KMS-11 (cell line): ENCODE measurements around the gene CTAGE1.
"Not testable (repeated sequence)": the region's sequence is repeated elsewhere in the genome, so short reads cannot be mapped to it uniquely, and the experiment has no call there.

ENCODE experiments used
- H2AFZ ChIP-seq: fragments of 200-600 bp; sonication (generic); 2 replicates; pipeline ENCODE4 v1.6.1; 2016; ENCODE audit warnings: antibody characterized with exemption, mixed run types, low read depth
- H3K27ac ChIP-seq: fragments of 200-600 bp; sonication (generic); 2 replicates; pipeline ENCODE4 v1.6.1; 2016; ENCODE audit warnings: mild to moderate bottlenecking, mixed run types
- H3K27me3 ChIP-seq: fragments of 200-600 bp; sonication (generic); 2 replicates; pipeline ENCODE4 v1.6.1; 2017; ENCODE audit warnings: mild to moderate bottlenecking, low read depth, mixed run types, moderate library complexity; ENCODE audit not compliant: insufficient read depth
- H3K36me3 ChIP-seq: fragments of 200-600 bp; sonication (generic); 2 replicates; pipeline ENCODE4 v1.6.1; 2017; ENCODE audit warnings: mild to moderate bottlenecking, mixed run types; ENCODE audit not compliant: insufficient read depth
- H3K4me1 ChIP-seq: fragments of 200-600 bp; sonication (generic); 2 replicates; pipeline ENCODE4 v1.6.1; 2016; ENCODE audit warnings: mild to moderate bottlenecking, low read depth, mixed run types; ENCODE audit not compliant: poor library complexity, severe bottlenecking
- H3K4me2 ChIP-seq: fragments of 200-600 bp; sonication (generic); 2 replicates; pipeline ENCODE4 v1.7.0; 2016; ENCODE audit warnings: mild to moderate bottlenecking, mixed run types
- H3K4me3 ChIP-seq: fragments of 200-600 bp; sonication (generic); IDR thresholded peaks from 2 replicates; pipeline ENCODE4 v1.6.1; 2017; ENCODE audit warnings: low read depth, low read length, mixed read lengths; ENCODE audit not compliant: insufficient read depth
- H3K79me2 ChIP-seq: fragments of 200-600 bp; sonication (generic); 2 replicates; pipeline ENCODE4 v1.6.1; 2016; ENCODE audit warnings: low read depth, mixed run types; ENCODE audit not compliant: insufficient read depth
- H3K9ac ChIP-seq: fragments of 200-600 bp; sonication (generic); 2 replicates; pipeline ENCODE4 v1.6.1; 2016; ENCODE audit warnings: mild to moderate bottlenecking, mixed run types
- H4K20me1 ChIP-seq: fragments of 200-600 bp; sonication (generic); 2 replicates; pipeline ENCODE4 v1.6.1; 2016; ENCODE audit warnings: mild to moderate bottlenecking, mixed run types; ENCODE audit not compliant: insufficient read depth
- CTCF ChIP-seq: fragments of 200-600 bp; sonication (generic); conservative IDR thresholded peaks from 2 replicates; pipeline ENCODE4 v1.6.1; 2017; ENCODE audit warnings: low read depth, mild to moderate bottlenecking, antibody characterized with exemption, low read length, moderate library complexity, mixed read lengths

The CTAGE1 gene

DNA sequence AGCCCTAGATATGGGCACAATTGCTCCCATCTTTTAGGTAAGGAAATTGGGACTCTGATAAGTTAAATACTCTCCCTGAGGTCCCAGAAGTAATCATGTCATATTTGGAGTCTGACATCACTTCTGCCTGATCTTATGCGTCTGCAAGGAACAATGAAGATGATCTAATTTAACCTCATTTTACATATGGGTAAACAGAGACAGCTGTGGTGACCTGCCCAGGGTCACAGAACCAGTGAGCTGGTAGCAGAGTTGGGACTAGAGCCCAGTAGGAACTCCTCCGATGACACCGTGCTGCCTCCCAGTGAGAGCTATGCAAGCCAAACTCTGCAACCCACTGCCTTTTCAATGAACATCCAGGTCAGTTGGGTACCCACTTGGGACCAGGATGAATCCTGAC is 17.8 kb downstream of the CTAGE1 start:
- Histone ChIP-seq H2AFZ (no peak overlapping the region), H3K27me3 (peaks cover 29% of the 10 kb centered on the region), H3K4me2 (no peak overlapping the region), H3K79me2 (no peaks in the 10 kb centered on the region), H3K4me3 (no peak overlapping the region), H3K9ac (no peak overlapping the region), H3K27ac (no peak overlapping the region), H3K4me1 (peaks cover 1% of the 10 kb centered on the region), H3K36me3 (no peaks in the 10 kb centered on the region), H4K20me1 (no peaks in the 10 kb centered on the region)
- no peak for TF ChIP-seq CTCF

GRCh38 chr18:22398464-22398863 is 19.3 kb downstream of the CTAGE1 start:
- no peak for TF ChIP-seq CTCF
- Histone ChIP-seq H3K4me1 (peaks cover 16% of the 10 kb centered on the region), H3K27me3 (peaks cover 35% of the 10 kb centered on the region)

GRCh38 chr18:22394428-22394827 is 23.3 kb downstream of the CTAGE1 start:
- Histone ChIP-seq H4K20me1 (no peaks in the 10 kb centered on the region), H3K36me3 (no peaks in the 10 kb centered on the region), H3K27ac (no peak overlapping the region), H3K9ac (no peak overlapping the region), H3K79me2 (no peaks in the 10 kb centered on the region), H3K4me3 (no peak overlapping the region), H3K4me2 (peak overlapping the region; percentile 9; the same call in 1 of the 2 replicates), H3K4me1 (peaks cover 17% of the 10 kb centered on the region), H2AFZ (no peak overlapping the region), H3K27me3 (peaks cover 60% of the 10 kb centered on the region)
- no peak for TF ChIP-seq CTCF

More at GRCh38 chr18:22398464-22398863, 19.3 kb downstream of the CTAGE1 start:
- no peak overlapping the region for H3K9ac ChIP-seq
- H4K20me1 ChIP-seq = no peaks in the 10 kb centered on the region
- no peak overlapping the region for H3K4me3 ChIP-seq
- H3K27ac ChIP-seq = no peak overlapping the region
- no peaks in the 10 kb centered on the region for H3K79me2 ChIP-seq
- H3K4me2 ChIP-seq = no peak overlapping the region
- H2AFZ ChIP-seq = no peak overlapping the region
- no peaks in the 10 kb centered on the region for H3K36me3 ChIP-seq

DNA sequence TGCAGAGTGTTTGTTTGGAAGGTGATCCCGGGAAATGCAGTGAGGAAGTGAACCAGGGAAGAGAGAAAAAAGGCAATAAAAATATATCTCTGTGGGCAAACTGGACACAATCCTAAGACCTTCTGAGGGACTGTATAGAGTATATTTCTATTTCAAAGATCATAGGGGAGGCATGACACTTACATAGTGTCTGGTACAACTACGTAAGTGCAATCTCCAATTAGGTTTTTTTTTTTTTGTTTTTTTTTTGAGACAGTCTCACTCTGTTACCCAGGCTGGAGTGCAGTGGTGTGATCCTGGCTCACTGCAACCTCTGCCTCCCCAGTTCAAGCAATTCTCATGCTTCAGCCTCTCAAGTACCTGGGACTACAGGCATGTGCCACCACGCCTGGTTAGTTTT is 24.6 kb downstream of the CTAGE1 start:
- not testable (repeated sequence) for H3K79me2 ChIP-seq, H3K4me2 ChIP-seq, H3K36me3 ChIP-seq, H3K27ac ChIP-seq, H2AFZ ChIP-seq, H4K20me1 ChIP-seq, H3K9ac ChIP-seq, H3K4me3 ChIP-seq
- Histone ChIP-seq H3K4me1 (peaks cover 17% of the 10 kb centered on the region), H3K27me3 (peaks cover 55% of the 10 kb centered on the region)

DNA sequence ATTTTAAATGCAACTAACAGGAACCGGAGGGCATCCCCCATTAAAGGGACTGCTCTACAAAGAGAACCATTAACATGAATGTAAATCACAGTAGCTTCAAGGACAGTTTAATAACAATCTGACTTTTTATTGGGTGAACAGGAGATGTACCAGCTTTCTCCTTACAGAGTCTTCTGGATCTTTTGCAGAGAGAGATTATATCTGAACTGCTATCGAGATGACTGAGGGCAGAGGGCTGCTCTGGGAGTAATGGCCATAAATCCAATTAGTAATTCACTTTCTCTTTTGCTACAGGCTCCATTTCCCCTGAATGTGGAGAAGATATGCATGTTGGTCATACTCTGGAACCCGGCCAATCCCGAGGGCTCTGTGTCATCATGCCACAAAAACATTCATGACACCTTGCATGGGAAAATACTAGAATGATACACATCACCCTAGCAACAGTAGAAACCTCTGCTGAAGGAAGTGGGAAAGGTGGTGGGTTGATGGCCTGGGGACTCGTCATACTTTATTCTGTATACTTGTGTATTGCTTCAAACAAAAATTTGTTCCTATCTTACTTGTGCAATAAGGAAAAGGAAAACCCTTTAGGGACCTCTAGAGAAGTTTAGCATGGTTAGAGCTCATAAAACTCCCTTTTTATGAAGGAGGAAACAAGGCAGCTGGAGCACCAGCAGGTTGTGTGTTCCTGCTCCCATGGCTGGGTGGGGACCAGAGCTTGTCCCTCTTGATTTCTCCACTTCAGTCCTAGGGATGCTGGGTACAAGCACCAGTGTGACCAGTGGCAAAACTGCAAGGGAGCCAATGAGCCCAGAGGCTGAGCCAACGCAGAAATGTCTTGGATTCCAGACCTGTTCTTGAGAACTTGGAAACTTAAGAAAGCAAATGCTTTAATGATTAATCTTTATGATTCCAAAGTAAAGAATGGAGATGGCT is 26.0 kb downstream of the CTAGE1 start:
- H3K36me3 ChIP-seq = no peaks in the 10 kb centered on the region
- no peaks in the 10 kb centered on the region for H4K20me1 ChIP-seq
- H3K4me3 ChIP-seq = no peak overlapping the region
- no peak overlapping the region for H3K4me2 ChIP-seq
- H3K27me3 ChIP-seq = peaks cover 45% of the 10 kb centered on the region
- H3K79me2 ChIP-seq = no peaks in the 10 kb centered on the region
- peaks cover 17% of the 10 kb centered on the region for H3K4me1 ChIP-seq
- no peak overlapping the region for H3K9ac ChIP-seq
- no peak overlapping the region for H3K27ac ChIP-seq
- no peak overlapping the region for H2AFZ ChIP-seq
- TF ChIP-seq CTCF = no peak
